IMR-90 (cell line): ENCODE results near the gene PBOV1. TPM values are rescaled to one million over a fixed set of nuclear protein-coding genes. Genes with fewer than 3 reads are reported as not detected.

ENCODE experiments used
- ATAC-seq: fragments of 200-7000 bp; cut with Tn5 transposase; 2 replicates; pipeline ENCODE4 v1.9.1; 2020; ENCODE audit warnings: low read depth, mild to moderate bottlenecking, moderate library complexity
- BruUV-seq: library from RNA; stranded (reverse); fragments of 400-500 nt; replicated peaks from 2 replicates; lab custom pipeline; 2021; lab: Mats Ljungman, UMichigan
- CTCF ChIA-PET: fragments of 300-600 bp; formaldehyde crosslinking; extraction: SDS; loops from one replicate; lab custom pipeline; 2021; ENCODE audit warnings: antibody characterized with exemption; lab: Yijun Ruan, JAX
- POLR2A ChIA-PET: fragments of 300-600 bp; sonication (Branson Sonifier 250); formaldehyde crosslinking; loops from one replicate; lab custom pipeline; 2022; ENCODE audit warnings: antibody characterized with exemption; ENCODE audit not compliant: unreplicated experiment; lab: Charles Lee
- DNase-seq: peaks from one replicate; pipeline ENCODE4 v3.0.0; 2013
- H2AFZ ChIP-seq: replicated peaks from 2 replicates; pipeline ENCODE3; 2013; ENCODE audit warnings: low read length, mild to moderate bottlenecking; ENCODE audit not compliant: poor library complexity
- H2AK5ac ChIP-seq: 2 replicates; pipeline ENCODE4 v1.6.1; 2013; ENCODE audit warnings: low read depth, low read length, inconsistent platforms
- H2AK9ac ChIP-seq: replicated peaks from 2 replicates; pipeline ENCODE3; 2013; ENCODE audit warnings: mild to moderate bottlenecking, low read depth, low read length, moderate library complexity; ENCODE audit not compliant: poor library complexity
- H2BK120ac ChIP-seq: 2 replicates; pipeline ENCODE4 v1.6.1; 2013; ENCODE audit warnings: low read depth, low read length, inconsistent platforms
- H2BK15ac ChIP-seq: 3 replicates; pipeline ENCODE4 v1.6.1; 2013; ENCODE audit warnings: low read depth, low read length, inconsistent platforms
- H2BK20ac ChIP-seq: 2 replicates; pipeline ENCODE4 v1.6.1; 2013; ENCODE audit warnings: low read depth, mild to moderate bottlenecking, inconsistent platforms, low read length, moderate library complexity
- H2BK5ac ChIP-seq: 2 replicates; pipeline ENCODE4 v1.6.1; 2013; ENCODE audit warnings: mild to moderate bottlenecking, low read depth, low read length, inconsistent platforms; ENCODE audit not compliant: poor library complexity, severe bottlenecking
- H3K14ac ChIP-seq: replicated peaks from 2 replicates; pipeline ENCODE4 v1.6.1; 2013; ENCODE audit warnings: low read depth, low read length, inconsistent platforms
- H3K18ac ChIP-seq: 2 replicates; pipeline ENCODE4 v1.6.1; 2013; ENCODE audit warnings: low read depth, low read length, control low read depth
- H3K23ac ChIP-seq: 2 replicates; pipeline ENCODE4 v1.6.1; 2013; ENCODE audit warnings: low read depth, low read length, inconsistent platforms
- H3K27ac ChIP-seq: 2 replicates; pipeline ENCODE4 v1.5.1; 2013; ENCODE audit warnings: mild to moderate bottlenecking, control low read depth, low read length; ENCODE audit not compliant: insufficient read depth
- H3K27me3 ChIP-seq: 2 replicates; pipeline ENCODE4 v1.6.1; 2013; ENCODE audit warnings: low read length; ENCODE audit not compliant: control insufficient read depth, insufficient read depth
- H3K36me3 ChIP-seq: 2 replicates; pipeline ENCODE4 v1.6.1; 2013; ENCODE audit warnings: low read length, mixed read lengths; ENCODE audit not compliant: control insufficient read depth, insufficient read depth
- H3K4ac ChIP-seq: 2 replicates; pipeline ENCODE4 v1.6.1; 2013; ENCODE audit warnings: low read depth, low read length, inconsistent platforms
- H3K4me1 ChIP-seq: 2 replicates; pipeline ENCODE4 v1.6.1; 2013; ENCODE audit warnings: low read length, mixed read lengths; ENCODE audit not compliant: control insufficient read depth, insufficient read depth
- H3K4me2 ChIP-seq: 2 replicates; pipeline ENCODE4 v1.6.1; 2013; ENCODE audit warnings: low read depth, mild to moderate bottlenecking, control low read depth, low read length, moderate library complexity
- H3K4me3 ChIP-seq: 2 replicates; pipeline ENCODE4 v1.5.1; 2013; ENCODE audit warnings: low read depth, mild to moderate bottlenecking, control low read depth, low read length, moderate library complexity; ENCODE audit not compliant: insufficient read depth
- H3K56ac ChIP-seq: 2 replicates; pipeline ENCODE4 v1.6.1; 2013; ENCODE audit warnings: low read length, inconsistent platforms; ENCODE audit not compliant: insufficient read depth; ENCODE audit errors: extremely low read depth
- H3K79me1 ChIP-seq, 2 experiments: 2 replicates each; pipeline ENCODE4 v1.6.1; 2013; ENCODE audit warnings: low read length in 2 of 2, inconsistent platforms in 1 of 2, low read depth in 1 of 2
- H3K9ac ChIP-seq: 2 replicates; pipeline ENCODE4 v1.6.1; 2013; ENCODE audit warnings: low read depth, low read length, control low read depth
- H3K9me1 ChIP-seq: 2 replicates; pipeline ENCODE4 v1.6.1; 2013; ENCODE audit warnings: low read length, inconsistent platforms; ENCODE audit not compliant: insufficient read depth
- H3K9me3 ChIP-seq: 2 replicates; pipeline ENCODE4 v1.6.1; 2013; ENCODE audit warnings: low read length; ENCODE audit not compliant: control insufficient read depth, insufficient read depth
- H4K20me1 ChIP-seq: 2 replicates; pipeline ENCODE4 v1.6.1; 2013; ENCODE audit warnings: low read length, inconsistent platforms; ENCODE audit not compliant: insufficient read depth
- H4K5ac ChIP-seq: 2 replicates; pipeline ENCODE4 v1.6.1; 2013; ENCODE audit warnings: mild to moderate bottlenecking, low read depth, low read length, control low read depth
- H4K8ac ChIP-seq, 2 experiments: 2 replicates each; pipeline ENCODE4 v1.6.1; 2013; ENCODE audit warnings: low read depth in 2 of 2, low read length in 2 of 2, control low read depth in 1 of 2, inconsistent platforms in 1 of 2
- H4K91ac ChIP-seq: 2 replicates; pipeline ENCODE4 v1.6.1; 2013; ENCODE audit warnings: low read depth, low read length, inconsistent platforms; ENCODE audit not compliant: insufficient read depth
- CTCF ChIP-seq: conservative IDR thresholded peaks from 2 replicates; pipeline ENCODE4 v1.5.1; 2012; ENCODE audit warnings: mild to moderate bottlenecking, low read depth, low read length, improper control_type of control experiment
- ELK1 ChIP-seq: fragments of 150-350 bp; IDR thresholded peaks from 2 replicates; pipeline ENCODE4 v1.6.1; 2016; ENCODE audit warnings: low read depth, mild to moderate bottlenecking, low read length, moderate library complexity, borderline replicate concordance
- POLR2A ChIP-seq: IDR thresholded peaks from 2 replicates; pipeline ENCODE4 v1.6.1; 2012; ENCODE audit warnings: mild to moderate bottlenecking, low read depth, low read length
- RCOR1 ChIP-seq: IDR thresholded peaks from 2 replicates; pipeline ENCODE4 v1.6.1; 2012; ENCODE audit warnings: mild to moderate bottlenecking, low read length, improper control_type of control experiment; ENCODE audit not compliant: insufficient replicate concordance
- RFX5 ChIP-seq: IDR thresholded peaks from 2 replicates; pipeline ENCODE4 v1.8.0; 2012; ENCODE audit warnings: low read depth, mild to moderate bottlenecking, low read length, moderate library complexity
- USF2 ChIP-seq: fragments of 150-350 bp; IDR thresholded peaks from 2 replicates; pipeline ENCODE4 v1.6.1; 2017; ENCODE audit warnings: mild to moderate bottlenecking, antibody characterized with exemption, low read length, low read depth
- WGBS, 2 experiments: methylation state at CpG; one replicate each; pipeline versions ENCODE4 v1.1.5 to v1.1.7; 2013; ENCODE audit warnings: missing lambda C conversion rate in 2 of 2; ENCODE audit not compliant: insufficient read length in 1 of 2; ENCODE audit errors: extremely low coverage in 2 of 2; 5-methylcytosine and 5-hydroxymethylcytosine counted together
- dilution Hi-C: fragments of 300-500 bp; cut with HindIII; formaldehyde crosslinking; loops from one replicate; pipeline ENCODE4 v1.14.3; 2018; ENCODE audit warnings: low sequenced_read_pairs; ENCODE audit not compliant: unreplicated experiment
- in situ Hi-C: fragments of 300-500 bp; cut with MboI; formaldehyde crosslinking; loops from 3 replicates; pipeline ENCODE4 v1.14.3; 2019; ENCODE audit warnings: low sequenced_read_pairs, inconsistent platforms, mixed read lengths
- intact Hi-C: fragments of 100-400 bp; cut with micrococcal nuclease; formaldehyde crosslinking; loops from 2 replicates; pipeline ENCODE4 v1.10.0; 2022
- polyA plus RNA-seq, 3 experiments: library from polyadenylated mRNA; depleted of rRNA; stranded (reverse); fragments of >200 nt; gene quantifications; 2 replicates each; pipeline ENCODE4 v1.2.3, GENCODE V29; 2012; ENCODE audit warnings: low replicate concordance in 1 of 3
- total RNA-seq: library from RNA; depleted of rRNA; stranded (reverse); fragments of >200 nt; gene quantifications from 2 replicates; pipeline ENCODE4 v1.2.3, GENCODE V29; 2012

PBOV1 gene
- total and polyA plus RNA-seq, 2 of the 4 experiments (the other 2 are of a cell fraction): not detected

GRCh38 chr6:138205437-138206094 is 12.7 kb downstream of the PBOV1 start:
- H3K9ac ChIP-seq: no peak overlapping the region
- H4K5ac ChIP-seq: no peak overlapping the region
- ATAC-seq (no peak), DNase-seq (no peak)
- H3K27ac ChIP-seq: no peak overlapping the region
- intact Hi-C loops (no loop called here), dilution Hi-C loops (no loop called here), in situ Hi-C loops (no loop called here)
- H2BK5ac ChIP-seq: no peak overlapping the region
- no peak overlapping the region for H4K91ac ChIP-seq
- no peak overlapping the region for H3K14ac ChIP-seq
- H2AK9ac ChIP-seq: no peak overlapping the region
- H3K4me2 ChIP-seq: no peak overlapping the region
- H2BK15ac ChIP-seq: no peak overlapping the region
- no peak overlapping the region for H2BK20ac ChIP-seq
- no peak overlapping the region for H4K8ac ChIP-seq
- H2AK5ac ChIP-seq: no peak overlapping the region
- WGBS, 2 experiments: 17% methylated on average over 1 of the region's 5 CpGs; no CpG with 5 or more reads in 1 of the 2 experiments
- no peaks in the 10 kb centered on the region for H4K20me1 ChIP-seq
- H3K9me1 ChIP-seq: no peaks in the 10 kb centered on the region
- ChIA-PET POLR2A (no interaction called here), CTCF (interaction anchor here (0.6 kb wide), 1 partner anchor 10 kb away, joined by 3 read pairs; no protein-coding TSS in a partner anchor)
- TF ChIP-seq ELK1 (no peak), POLR2A (no peak), RCOR1 (no peak), CTCF (no peak), USF2 (no peak), RFX5 (no peak)
- H3K9me3 ChIP-seq: no peaks in the 10 kb centered on the region
- BruUV-seq: no TSS peak
- no peak overlapping the region for H2AFZ ChIP-seq
- no peak overlapping the region for H3K56ac ChIP-seq
- no peak overlapping the region for H3K4ac ChIP-seq
- H3K79me1 ChIP-seq: no peaks in the 10 kb centered on the region
- no peak overlapping the region for H3K4me3 ChIP-seq
- no peaks in the 10 kb centered on the region for H3K4me1 ChIP-seq
- no peak overlapping the region for H2BK120ac ChIP-seq
- H3K18ac ChIP-seq: no peak overlapping the region
- peaks cover 3% of the 10 kb centered on the region; the same call in 1 of the 2 replicates for H3K27me3 ChIP-seq
- no peaks in the 10 kb centered on the region for H3K36me3 ChIP-seq
- no peak overlapping the region for H3K23ac ChIP-seq
